ENCODE results near the gene ZNF730. TPM values are rescaled to one million over a fixed set of nuclear protein-coding genes. Genes with fewer than 3 reads are reported as not detected.
"Not testable (repeated sequence)": the region's sequence is repeated elsewhere in the genome, so short reads cannot be mapped to it uniquely, and the experiment has no call there.

Gene ZNF730
- total and polyA plus RNA-seq, 4 experiments from 2014 or later: not detected

DNA sequence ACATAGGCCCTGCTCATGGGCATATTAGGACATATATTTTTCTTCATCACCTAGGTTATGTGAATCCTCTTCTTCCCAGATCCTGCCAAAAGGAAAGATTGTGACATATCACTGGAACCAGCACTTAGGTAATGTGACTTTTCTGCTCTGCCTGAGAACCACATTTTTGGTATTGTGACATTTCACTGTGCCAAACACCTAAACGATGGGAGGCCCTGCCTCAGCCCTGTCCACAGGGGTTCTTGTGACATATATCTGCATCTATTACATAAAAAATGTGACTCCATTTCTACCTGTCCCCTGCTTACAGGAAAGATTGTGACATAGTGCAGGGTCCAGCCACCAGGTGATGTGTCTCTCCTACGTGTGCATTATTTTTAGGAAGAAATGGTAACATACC is 18.5 kb upstream of the ZNF730 start:
- H3K9me3 Mint-ChIP-seq: peaks cover 7 to 47% (median 30%) of the 10 kb centered on the region in 8 donors
- H3K36me3 Mint-ChIP-seq: no peaks in the 10 kb centered on the region

DNA sequence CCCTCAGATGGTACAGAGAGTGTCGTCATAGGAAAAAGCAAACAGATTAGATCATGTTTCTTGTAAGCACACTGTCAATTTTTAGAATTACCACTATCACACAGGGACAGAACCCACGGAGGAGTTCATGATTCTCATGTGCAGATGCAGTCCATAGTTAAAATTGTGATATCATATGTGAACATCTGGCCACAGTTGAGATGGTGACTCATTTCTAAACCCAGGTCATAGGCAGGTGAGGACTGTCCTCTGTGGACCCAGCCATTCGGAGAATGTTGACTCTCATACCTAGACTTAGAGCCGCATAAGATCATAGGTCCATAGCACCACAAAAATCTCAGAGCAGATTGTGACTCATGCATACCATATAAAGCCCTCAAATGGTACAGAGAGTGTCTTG is 17.8 kb upstream of the ZNF730 start:
- no peaks in the 10 kb centered on the region for H3K27me3 ChIP-seq (ENCODE audit: insufficient read depth, low read length)
- no peak overlapping the region for H3K4me3 ChIP-seq (ENCODE audit: low read length in 2 of 2)
- Mint-ChIP-seq H3K9me3 (peaks cover 5 to 44% (median 27%) of the 10 kb centered on the region in 8 donors), H3K4me1 (no peaks in the 10 kb centered on the region), H3K4me3 (no peak overlapping the region), H3K27me3 (no peaks in the 10 kb centered on the region), H3K36me3 (no peaks in the 10 kb centered on the region), H3K27ac (no peak overlapping the region)
- peaks cover 0 to 9% of the 10 kb centered on the region in 2 donors for H3K9me3 ChIP-seq (ENCODE audit: control insufficient read depth in 1 of 2, low read length in 2 of 2)
- no peaks in the 10 kb centered on the region for H3K36me3 ChIP-seq (ENCODE audit: insufficient read depth, low read length)
- no peaks in the 10 kb centered on the region for H3K4me1 ChIP-seq (ENCODE audit: insufficient read depth, low read length)
- intact Hi-C loops (cut with micrococcal nuclease): no loop called here
- no peak overlapping the region for H3K27ac ChIP-seq (ENCODE audit: low read depth, low read length)
- ChIA-PET POLR2A (ENCODE audit: partially characterized antibody) (no interaction called here), CTCF (ENCODE audit: partially characterized antibody) (no interaction called here)
- no peak for DNase-seq

More for the DNA sequence above, 18.5 kb upstream of the ZNF730 start:
- peaks cover 0 to 9% of the 10 kb centered on the region in 2 donors for H3K9me3 ChIP-seq (ENCODE audit: control insufficient read depth in 1 of 2, low read length in 2 of 2)
- H3K4me3 ChIP-seq (ENCODE audit: low read length in 2 of 2): no peak overlapping the region
- no peak for DNase-seq
- H3K27me3 ChIP-seq (ENCODE audit: insufficient read depth, low read length): no peaks in the 10 kb centered on the region
- Mint-ChIP-seq H3K27ac (no peak overlapping the region), H3K4me1 (no peaks in the 10 kb centered on the region), H3K27me3 (no peaks in the 10 kb centered on the region), H3K4me3 (no peak overlapping the region)
- H3K27ac ChIP-seq (ENCODE audit: low read depth, low read length): no peak overlapping the region
- H3K4me1 ChIP-seq (ENCODE audit: insufficient read depth, low read length): no peaks in the 10 kb centered on the region
- no peaks in the 10 kb centered on the region for H3K36me3 ChIP-seq (ENCODE audit: insufficient read depth, low read length)
- ChIA-PET CTCF (ENCODE audit: partially characterized antibody) (no interaction called here), POLR2A (ENCODE audit: partially characterized antibody) (no interaction called here)
- intact Hi-C loops (cut with micrococcal nuclease): no loop called here

DNA sequence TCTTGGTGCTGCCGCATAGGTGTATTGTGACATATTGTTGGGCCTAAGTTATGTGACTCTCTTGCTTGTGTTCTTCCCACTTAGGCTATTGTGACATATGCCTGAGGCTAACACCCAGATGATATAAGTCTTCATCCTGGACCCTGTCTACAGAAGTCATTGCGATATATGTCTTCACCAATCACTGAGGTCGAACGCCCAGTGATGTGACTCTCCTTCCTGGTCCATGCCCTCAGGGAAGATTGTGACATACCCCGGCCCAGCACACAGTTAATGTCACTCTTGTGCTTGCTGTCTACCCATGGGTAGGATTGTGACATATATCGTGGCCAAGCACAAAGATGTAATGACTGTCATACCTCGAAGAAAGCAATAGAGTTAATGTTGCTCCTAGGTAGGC is 16.9 kb upstream of the ZNF730 start:
- Mint-ChIP-seq H3K27me3 (no peaks in the 10 kb centered on the region), H3K36me3 (no peaks in the 10 kb centered on the region), H3K27ac (no peak overlapping the region), H3K4me1 (no peaks in the 10 kb centered on the region), H3K9me3 (peaks cover 3 to 39% (median 23%) of the 10 kb centered on the region in 8 donors), H3K4me3 (no peak overlapping the region)
- ChIA-PET POLR2A (ENCODE audit: partially characterized antibody) (no interaction called here), CTCF (ENCODE audit: partially characterized antibody) (no interaction called here)
- no peak overlapping the region for H3K27ac ChIP-seq (ENCODE audit: low read depth, low read length)
- peaks cover 0 to 9% of the 10 kb centered on the region in 2 donors for H3K9me3 ChIP-seq (ENCODE audit: control insufficient read depth in 1 of 2, low read length in 2 of 2)
- no peaks in the 10 kb centered on the region for H3K36me3 ChIP-seq (ENCODE audit: insufficient read depth, low read length)
- H3K4me1 ChIP-seq (ENCODE audit: insufficient read depth, low read length): no peaks in the 10 kb centered on the region
- no peak overlapping the region for H3K4me3 ChIP-seq (ENCODE audit: low read length in 2 of 2)
- DNase-seq: no peak
- intact Hi-C loops (cut with micrococcal nuclease): no loop called here
- no peaks in the 10 kb centered on the region for H3K27me3 ChIP-seq (ENCODE audit: insufficient read depth, low read length)

DNA sequence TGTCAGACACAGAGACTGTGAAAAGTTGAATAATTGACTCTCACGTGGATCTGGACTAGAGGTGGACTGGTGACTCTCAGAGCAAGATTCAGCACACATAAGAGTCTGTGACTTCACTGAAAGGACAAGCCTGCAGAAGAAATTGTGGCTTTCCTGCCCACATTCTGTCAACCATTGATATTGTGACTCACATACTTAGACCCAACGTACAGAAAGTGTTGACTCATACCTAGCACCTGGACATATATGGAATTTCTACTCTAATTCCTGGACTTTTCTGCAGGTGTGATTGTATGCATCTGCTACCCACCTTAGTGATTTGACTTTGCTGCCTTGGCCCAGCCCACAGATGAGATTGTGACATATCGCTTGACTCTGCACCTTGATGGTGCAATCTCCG is 15.6 kb upstream of the ZNF730 start:
- DNase-seq: no peak
- H3K36me3 ChIP-seq (ENCODE audit: insufficient read depth, low read length): no peaks in the 10 kb centered on the region
- Mint-ChIP-seq H3K9me3 (peaks cover 3 to 31% (median 15%) of the 10 kb centered on the region in 8 donors), H3K4me1 (no peaks in the 10 kb centered on the region), H3K27me3 (no peaks in the 10 kb centered on the region), H3K36me3 (no peaks in the 10 kb centered on the region), H3K4me3 (no peak overlapping the region), H3K27ac (no peak overlapping the region)
- ChIA-PET CTCF (ENCODE audit: partially characterized antibody) (interaction anchor here (0.7 kb wide), 1 partner anchor 36 kb away, joined by 4 read pairs; no protein-coding TSS in a partner anchor), POLR2A (ENCODE audit: partially characterized antibody) (no interaction called here)
- no peaks in the 10 kb centered on the region for H3K27me3 ChIP-seq (ENCODE audit: insufficient read depth, low read length)
- intact Hi-C loops (cut with micrococcal nuclease): no loop called here
- H3K27ac ChIP-seq (ENCODE audit: low read depth, low read length): no peak overlapping the region
- H3K9me3 ChIP-seq (ENCODE audit: control insufficient read depth in 1 of 2, low read length in 2 of 2): no peaks in the 10 kb centered on the region
- no peak overlapping the region for H3K4me3 ChIP-seq (ENCODE audit: low read length in 2 of 2)
- no peaks in the 10 kb centered on the region for H3K4me1 ChIP-seq (ENCODE audit: insufficient read depth, low read length)

DNA sequence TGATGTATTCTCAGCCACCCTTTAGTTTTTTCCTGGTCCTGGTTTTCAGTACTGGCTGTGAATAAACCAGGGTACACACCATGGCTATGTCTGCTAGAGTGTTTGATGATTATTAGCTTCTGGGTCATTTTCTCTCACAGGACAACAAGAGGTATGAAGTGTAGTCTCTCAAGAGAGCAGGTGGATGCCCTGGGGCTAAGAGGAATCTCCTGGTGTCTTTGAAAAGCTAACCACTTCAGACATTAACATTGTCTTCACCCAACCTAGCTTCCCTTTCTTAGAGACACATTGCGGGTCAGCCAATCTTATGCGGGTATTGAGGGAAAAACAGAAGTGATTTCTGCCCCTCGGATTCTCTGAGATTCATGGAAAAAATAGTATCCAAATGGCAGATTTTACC is 1.6 kb downstream of the ZNF730 start:
- Mint-ChIP-seq H3K4me3 (no peak overlapping the region), H3K4me1 (peaks cover 0 to 1% (median 0%) of the 10 kb centered on the region in 4 donors), H3K9me3 (peaks cover 2 to 23% (median 12%) of the 10 kb centered on the region in 8 donors), H3K36me3 (peaks cover 0 to 2% of the 10 kb centered on the region in 2 donors), H3K27me3 (peaks cover 9 to 14% of the 10 kb centered on the region in 2 donors), H3K27ac (no peak overlapping the region)
- POLR2A ChIA-PET (ENCODE audit: partially characterized antibody): no interaction called here
- Histone ChIP-seq H3K27me3 (ENCODE audit: insufficient read depth, low read length) (no peaks in the 10 kb centered on the region), H3K4me3 (ENCODE audit: low read length in 2 of 2) (no peak overlapping the region), H3K9me3 (ENCODE audit: control insufficient read depth in 1 of 2, low read length in 2 of 2) (no peaks in the 10 kb centered on the region), H3K4me1 (ENCODE audit: insufficient read depth, low read length) (no peaks in the 10 kb centered on the region), H3K36me3 (ENCODE audit: insufficient read depth, low read length) (no peaks in the 10 kb centered on the region), H3K27ac (ENCODE audit: low read depth, low read length) (no peak overlapping the region)
- intact Hi-C loops (cut with micrococcal nuclease): no loop called here
- CTCF ChIA-PET (ENCODE audit: partially characterized antibody): no interaction called here
- DNase-seq: no peak

DNA sequence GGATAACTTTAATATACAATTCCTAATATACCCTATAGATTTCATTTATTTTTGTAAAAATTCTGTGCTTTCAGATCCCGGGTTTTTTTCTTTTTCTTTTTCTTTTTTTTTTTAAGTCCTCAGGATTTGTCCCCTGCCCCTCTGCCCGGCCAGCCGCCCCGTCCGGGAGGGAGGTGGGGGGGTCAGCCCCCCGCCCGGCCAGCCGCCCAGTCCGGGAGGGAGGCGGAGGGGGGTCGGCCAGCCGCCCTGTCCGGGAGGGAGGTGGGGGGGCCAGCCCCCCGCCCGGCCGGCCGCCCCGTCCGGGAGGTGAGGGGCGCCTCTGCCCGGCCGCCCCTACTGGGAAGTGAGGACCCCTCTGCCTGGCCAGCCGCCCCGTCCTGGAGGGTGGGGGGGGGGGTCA is 17.4 kb downstream of the ZNF730 start:
- H3K4me1 Mint-ChIP-seq; H3K27me3 ChIP-seq (ENCODE audit: insufficient read depth, low read length); H3K36me3 ChIP-seq (ENCODE audit: insufficient read depth, low read length); H3K4me1 ChIP-seq (ENCODE audit: insufficient read depth, low read length); H3K9me3 ChIP-seq (ENCODE audit: control insufficient read depth in 1 of 2, low read length in 2 of 2); POLR2A ChIA-PET (ENCODE audit: partially characterized antibody); H3K4me3 Mint-ChIP-seq; H3K27ac ChIP-seq (ENCODE audit: low read depth, low read length); H3K27ac Mint-ChIP-seq; intact Hi-C loops (cut with micrococcal nuclease); DNase-seq; H3K27me3 Mint-ChIP-seq; H3K4me3 ChIP-seq (ENCODE audit: low read length in 2 of 2); CTCF ChIA-PET (ENCODE audit: partially characterized antibody); H3K36me3 Mint-ChIP-seq: not testable (repeated sequence)
- H3K9me3 Mint-ChIP-seq: peaks cover 0 to 10% (median 5%) of the 10 kb centered on the region in 8 donors

DNA sequence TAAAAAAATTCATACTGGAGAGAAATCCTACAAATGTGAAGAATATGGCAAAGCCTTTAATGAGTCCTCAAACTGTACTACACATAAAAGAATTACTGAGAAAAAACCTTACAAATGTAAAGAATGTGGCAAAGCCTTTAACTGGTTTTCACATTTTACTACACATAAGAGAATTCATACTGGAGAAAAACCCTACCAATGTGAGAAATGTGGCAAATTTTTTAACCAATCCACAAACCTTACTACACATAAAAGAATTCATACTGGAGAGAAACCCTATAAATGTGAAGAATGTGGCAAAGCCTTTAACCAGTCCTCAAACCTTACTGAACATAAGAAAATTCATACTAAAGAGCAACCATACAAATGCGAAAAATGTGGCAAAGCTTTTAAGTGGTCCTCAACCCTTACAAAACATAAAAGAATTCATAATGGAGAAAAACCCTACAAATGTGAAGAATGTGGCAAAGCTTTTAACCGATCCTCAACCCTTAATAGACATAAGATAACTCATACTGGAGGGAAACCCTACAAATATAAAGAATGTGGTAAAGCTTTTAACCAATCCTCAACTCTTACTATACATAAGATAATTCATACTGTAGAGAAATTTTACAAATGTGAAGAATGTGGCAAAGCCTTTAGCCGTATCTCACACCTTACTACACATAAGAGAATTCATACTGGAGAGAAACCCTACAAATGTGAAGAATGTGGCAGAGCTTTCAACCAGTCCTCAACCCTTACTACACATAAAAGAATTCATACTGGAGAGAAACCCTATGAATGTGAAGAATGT is 29.0 kb downstream of the ZNF730 start:
- no peaks in the 10 kb centered on the region for H3K4me1 ChIP-seq (ENCODE audit: insufficient read depth, low read length)
- H3K9me3 ChIP-seq (ENCODE audit: control insufficient read depth in 1 of 2, low read length in 2 of 2): peaks cover 0 to 11% of the 10 kb centered on the region in 2 donors
- POLR2A ChIA-PET (ENCODE audit: partially characterized antibody): no interaction called here
- H3K4me3 Mint-ChIP-seq: no peak overlapping the region
- H3K27me3 Mint-ChIP-seq: no peaks in the 10 kb centered on the region
- H3K36me3 ChIP-seq (ENCODE audit: insufficient read depth, low read length): no peaks in the 10 kb centered on the region
- CTCF ChIA-PET (ENCODE audit: partially characterized antibody): no interaction called here
- peaks cover 0 to 3% of the 10 kb centered on the region in 2 donors for H3K36me3 Mint-ChIP-seq
- intact Hi-C loops (cut with micrococcal nuclease): no loop called here
- H3K27ac Mint-ChIP-seq: no peak overlapping the region
- H3K4me1 Mint-ChIP-seq: no peaks in the 10 kb centered on the region
- H3K9me3 Mint-ChIP-seq: peaks cover 0 to 75% (median 56%) of the 10 kb centered on the region in 8 donors
- DNase-seq: no peak
- H3K27me3 ChIP-seq (ENCODE audit: insufficient read depth, low read length): no peaks in the 10 kb centered on the region
- H3K4me3 ChIP-seq (ENCODE audit: low read length in 2 of 2): no peak overlapping the region
- H3K27ac ChIP-seq (ENCODE audit: low read depth, low read length): no peak overlapping the region

Data from CD4-positive, alpha-beta memory T cell (primary cell).